HepG2 (cell line): ENCODE data around the gene ANKRD53. TPM values are rescaled to one million over a fixed set of nuclear protein-coding genes. Genes with fewer than 3 reads are reported as not detected.

Experiments used
- ATAC-seq: fragments of 200-7000 bp; cut with Tn5 transposase; 3 replicates; pipeline ENCODE4 v1.9.1; 2020; ENCODE audit warnings: mild to moderate bottlenecking, moderate library complexity
- BruUV-seq: library from RNA; stranded (reverse); fragments of 400-500 nt; replicated peaks from 2 replicates; lab custom pipeline; 2021; lab: Mats Ljungman, UMichigan
- CTCF ChIA-PET: fragments of 300-600 bp; formaldehyde crosslinking; extraction: SDS; loops from one replicate; lab custom pipeline; 2021; ENCODE audit warnings: low total read pairs, inconsistent platforms, low intra/inter-chr PET ratio; lab: Yijun Ruan, JAX
- POLR2A ChIA-PET: fragments of 350-600 bp; sonication (Branson Sonifier 250); formaldehyde crosslinking; loops from one replicate; lab custom pipeline; 2020; ENCODE audit warnings: antibody characterized with exemption, inconsistent platforms; lab: Yijun Ruan, JAX
- DNase-seq: peaks from one replicate; pipeline ENCODE4 v3.0.0-alpha.2; 2015; ENCODE audit warnings: low spot score
- FAIRE-seq: peaks from 3 replicates; lab custom pipeline; 2011; peaks lifted over from hg19 to GRCh38; lab: Jason Lieb, UNC
- H2AFZ ChIP-seq: one replicate; pipeline ENCODE4 v1.6.1; 2011; ENCODE audit warnings: low read length, inconsistent platforms
- H3K27ac ChIP-seq: fragments of 300-600 bp; 3 replicates; pipeline ENCODE4 v1.8.0; 2011; ENCODE audit warnings: mixed run types, mild to moderate bottlenecking, mixed read lengths, low read length, inconsistent platforms; ENCODE audit not compliant: insufficient read depth; ENCODE audit errors: extremely low read length
- H3K27me3 ChIP-seq, 2 experiments: fragments of 200-600 bp in 1 of 2; 2 replicates in 1 of 2; 3 replicates in 1 of 2; pipeline versions ENCODE4 v1.6.0 to v1.8.0; 2011; ENCODE audit warnings: low read length in 2 of 2, mild to moderate bottlenecking in 2 of 2, moderate library complexity in 2 of 2, inconsistent platforms in 1 of 2; ENCODE audit not compliant: insufficient read depth in 2 of 2, control insufficient read depth in 1 of 2
- H3K36me3 ChIP-seq, 2 experiments: fragments of 200-600 bp in 1 of 2; replicated peaks in 1 of 2; 2 replicates in 1 of 2; 3 replicates in 1 of 2; pipeline versions ENCODE4 v1.5.1 to v1.8.0; 2011; ENCODE audit warnings: low read length in 2 of 2, inconsistent platforms in 1 of 2; ENCODE audit not compliant: insufficient read depth in 2 of 2, control insufficient read depth in 1 of 2
- H3K4me1 ChIP-seq: 2 replicates; pipeline ENCODE4 v1.5.1; 2012; ENCODE audit warnings: low read length, inconsistent platforms; ENCODE audit not compliant: insufficient read depth
- H3K4me2 ChIP-seq: 2 replicates; pipeline ENCODE4 v1.6.0; 2011; ENCODE audit warnings: low read depth, low read length, inconsistent platforms
- H3K4me3 ChIP-seq, 3 experiments: fragments of 200-600 bp in 1 of 3; sonication (generic), shearing (Covaris generic) in 1 of 3; replicated peaks in 1 of 3; 2 replicates each; pipeline ENCODE4 v1.5.1; 2011 to 2016; ENCODE audit warnings: low read length in 3 of 3, inconsistent platforms in 2 of 3, low read depth in 2 of 3, mild to moderate bottlenecking in 2 of 3, control low read depth in 1 of 3, mixed read lengths in 1 of 3; ENCODE audit not compliant: insufficient read depth in 1 of 3
- H3K79me2 ChIP-seq: one replicate; pipeline ENCODE4 v1.6.1; 2011; ENCODE audit warnings: low read length, inconsistent platforms; ENCODE audit not compliant: insufficient read depth
- H3K9ac ChIP-seq: 2 replicates; pipeline ENCODE4 v1.6.0; 2011; ENCODE audit warnings: mild to moderate bottlenecking, low read depth, low read length, inconsistent platforms; ENCODE audit not compliant: insufficient read depth
- H3K9me3 ChIP-seq: 2 replicates; pipeline ENCODE4 v1.5.1; 2012; ENCODE audit warnings: mild to moderate bottlenecking, low read length
- H4K20me1 ChIP-seq: 2 replicates; pipeline ENCODE4 v1.6.0; 2011; ENCODE audit warnings: inconsistent platforms, mild to moderate bottlenecking, low read length, moderate library complexity; ENCODE audit not compliant: insufficient read depth
- CC2D1A ChIP-seq: sonication (generic); formaldehyde crosslinking; IDR thresholded peaks from 2 replicates; pipeline ENCODE4 v1.8.1; 2023; ENCODE audit warnings: mild to moderate bottlenecking, missing genetic modification reagents
- GLMP ChIP-seq: sonication (generic); formaldehyde crosslinking; IDR thresholded peaks from 2 replicates; pipeline ENCODE4 v1.9.0; 2021; ENCODE audit warnings: missing genetic modification reagents, mild to moderate bottlenecking, borderline replicate concordance
- HOMEZ ChIP-seq: IDR thresholded peaks from 2 replicates; pipeline ENCODE4 v1.6.1; 2016; ENCODE audit warnings: low read depth
- KLF13 ChIP-seq: sonication (generic); formaldehyde crosslinking; IDR thresholded peaks from 2 replicates; pipeline ENCODE4 v1.4.0; 2020; ENCODE audit warnings: mild to moderate bottlenecking, missing genetic modification reagents
- ZNF318 ChIP-seq: sonication (generic); formaldehyde crosslinking; IDR thresholded peaks from 2 replicates; pipeline ENCODE4 v1.4.0; 2020; ENCODE audit warnings: mild to moderate bottlenecking, missing genetic modification reagents
- ZNF446 ChIP-seq: sonication (generic); formaldehyde crosslinking; IDR thresholded peaks from 2 replicates; pipeline ENCODE4 v1.5.0; 2020; ENCODE audit warnings: mild to moderate bottlenecking, missing genetic modification reagents
- ZNF550 ChIP-seq: sonication (generic); formaldehyde crosslinking; IDR thresholded peaks from 2 replicates; pipeline ENCODE4 v1.4.0; 2020; ENCODE audit warnings: mild to moderate bottlenecking, missing genetic modification reagents, borderline replicate concordance
- WGBS: methylation state at CpG from one replicate; pipeline ENCODE4 v1.1.6; 2017; ENCODE audit warnings: low lambda C conversion rate; 5-methylcytosine and 5-hydroxymethylcytosine counted together
- in situ Hi-C: cut with HindIII; loops from 2 replicates; pipeline ENCODE4 v1.10.0; 2017; ENCODE audit warnings: low pct_unique_long_range_greater_than_20kb; ENCODE audit not compliant: extremely low pct_ligation_motif_present
- intact Hi-C: fragments of 100-400 bp; cut with micrococcal nuclease; formaldehyde crosslinking; loops from one replicate; pipeline ENCODE4 v1.10.0; 2022; ENCODE audit not compliant: unreplicated experiment
- polyA plus RNA-seq, 8 experiments: library from polyadenylated mRNA; depleted of rRNA in 3 of 8; stranded (reverse) in 7 of 8; unstranded in 1 of 8; fragments of >200 nt; fragmentation: Illumina TruSeq in 4 of 8; extraction: Trizol in 4 of 8; gene quantifications; 2 replicates each; pipeline versions ENCODE4 v1.2.1 to v1.2.3, GENCODE V29; 2011 to 2016; ENCODE audit warnings: low read depth in 4 of 8, missing spikeins in 1 of 8, mixed read lengths in 1 of 8; ENCODE audit not compliant: insufficient read depth in 1 of 8
- total RNA-seq, 5 experiments: library from RNA; depleted of rRNA; stranded (reverse); fragments of >200 nt; fragmentation: Illumina TruSeq; extraction: Trizol; gene quantifications; 2 replicates each; pipeline ENCODE4 v1.2.3, GENCODE V29; 2016; ENCODE audit warnings: low read depth in 1 of 5

The ANKRD53 gene
- total and polyA plus RNA-seq, 2 of the 13 experiments (the other 11 are each of a cell fraction or from before 2014, with no cell fraction given), result 0.15 TPM; not detected in 1

GRCh38 chr2:70931376-70932000 is 46.9 kb upstream of the ANKRD53 start:
- no peak for ATAC-seq
- TF ChIP-seq GLMP, result no peak
- TF ChIP-seq HOMEZ (CRISPR knock-in tag), result no peak
- no peak for TF ChIP-seq KLF13
- no peak for TF ChIP-seq CC2D1A (CRISPR knock-in tag)
- no peak for TF ChIP-seq ZNF318 (CRISPR knock-in tag)
- no peak for TF ChIP-seq ZNF446 (CRISPR knock-in tag)
- TF ChIP-seq ZNF550 (CRISPR knock-in tag), result no peak
- H3K4me3 ChIP-seq, result no peak overlapping the region
- no peaks in the 10 kb centered on the region for H3K36me3 ChIP-seq
- DNase-seq, result no peak
- no TSS peak for BruUV-seq
- FAIRE-seq, result no peak
- no peaks in the 10 kb centered on the region for H3K27me3 ChIP-seq
- intact Hi-C loops (no loop called here), in situ Hi-C loops (no loop called here)
- 33% methylated on average over 2 of the region's 9 CpGs for WGBS
- peaks cover 16% of the 10 kb centered on the region for H3K4me1 ChIP-seq
- H3K79me2 ChIP-seq, result no peaks in the 10 kb centered on the region
- CTCF ChIA-PET, result no interaction called here
- POLR2A ChIA-PET, result no interaction called here
- H2AFZ ChIP-seq, result no peak overlapping the region
- no peak overlapping the region for H3K4me2 ChIP-seq
- no peaks in the 10 kb centered on the region for H3K9me3 ChIP-seq
- no peak overlapping the region for H3K27ac ChIP-seq
- H4K20me1 ChIP-seq, result no peaks in the 10 kb centered on the region
- no peak overlapping the region for H3K9ac ChIP-seq
